HepG2 (cell line): ENCODE measurements around the gene CRISPLD2. TPM values are rescaled to one million over a fixed set of nuclear protein-coding genes. Genes with fewer than 3 reads are reported as not detected.
A peak's percentile ranks its signal among the peaks of the same experiment; 100 is the strongest.

Experiments
- CBX2 ChIP-seq, 2 experiments: fragments of 200-600 bp in 1 of 2; sonication (generic); formaldehyde crosslinking in 1 of 2; IDR thresholded peaks; 2 replicates each; pipeline versions ENCODE4 v1.7.0 to v1.8.1; 2018 to 2022; ENCODE audit warnings: low read depth in 2 of 2, low read length in 1 of 2, mild to moderate bottlenecking in 1 of 2, missing genetic modification reagents in 1 of 2
- CCAR2 ChIP-seq: fragments of 200-400 bp; formaldehyde crosslinking; optimal IDR thresholded peaks from 2 replicates; pipeline ENCODE3; 2018; ENCODE audit warnings: low read depth, mild to moderate bottlenecking, low read length, moderate library complexity
- DR1 ChIP-seq: sonication (generic); formaldehyde crosslinking; IDR thresholded peaks from 2 replicates; pipeline ENCODE4 v1.8.0; 2021; ENCODE audit warnings: mild to moderate bottlenecking, missing genetic modification reagents, inconsistent platforms
- GATAD1 ChIP-seq: IDR thresholded peaks from 2 replicates; pipeline ENCODE4 v1.6.1; 2016; ENCODE audit warnings: missing genetic modification reagents, missing compliant biosample characterization
- MIER2 ChIP-seq: IDR thresholded peaks from 2 replicates; pipeline ENCODE4 v1.6.1; 2016; ENCODE audit warnings: missing biosample characterization, missing genetic modification reagents
- NR2F1 ChIP-seq, 2 experiments: fragments of 450-650 bp in 1 of 2; formaldehyde crosslinking in 1 of 2; IDR thresholded peaks; 2 replicates each; pipeline versions ENCODE4 v1.5.0 to v1.6.1; 2016 to 2020; ENCODE audit warnings: mild to moderate bottlenecking in 1 of 2, missing compliant biosample characterization in 1 of 2, missing genetic modification reagents in 1 of 2, moderate library complexity in 1 of 2
- PHF20 ChIP-seq: sonication (generic); formaldehyde crosslinking; IDR thresholded peaks from 2 replicates; pipeline ENCODE4 v1.5.0; 2020; ENCODE audit warnings: mild to moderate bottlenecking, missing genetic modification reagents
- PLRG1 ChIP-seq: fragments of 450-650 bp; conservative IDR thresholded peaks from 2 replicates; pipeline ENCODE4 v1.6.1; 2016
- RFXANK ChIP-seq: IDR thresholded peaks from 2 replicates; pipeline ENCODE4 v1.6.1; 2016
- SMARCE1 ChIP-seq: fragments of 450-650 bp; IDR thresholded peaks from 2 replicates; pipeline ENCODE4 v1.6.1; 2017; ENCODE audit warnings: borderline replicate concordance
- SRSF1 ChIP-seq: fragments of 200-400 bp; formaldehyde crosslinking; optimal IDR thresholded peaks from 2 replicates; pipeline ENCODE3; 2017; ENCODE audit warnings: mild to moderate bottlenecking, low read depth, low read length, moderate library complexity
- ZBTB1 ChIP-seq: sonication (generic); formaldehyde crosslinking; IDR thresholded peaks from 2 replicates; pipeline ENCODE4 v1.4.0; 2020; ENCODE audit warnings: missing genetic modification reagents, borderline replicate concordance
- ZBTB7B ChIP-seq: sonication (generic); formaldehyde crosslinking; IDR thresholded peaks from 2 replicates; pipeline ENCODE4 v1.4.0; 2020; ENCODE audit warnings: missing genetic modification reagents
- ZNF12 ChIP-seq: sonication (generic); formaldehyde crosslinking; IDR thresholded peaks from 2 replicates; pipeline ENCODE4 v1.5.0; 2020; ENCODE audit warnings: missing genetic modification reagents
- ZNF441 ChIP-seq: sonication (generic); formaldehyde crosslinking; IDR thresholded peaks from 2 replicates; pipeline ENCODE4 v1.7.0; 2021; ENCODE audit warnings: missing genetic modification reagents, borderline replicate concordance
- ZNF567 ChIP-seq: sonication (generic); formaldehyde crosslinking; IDR thresholded peaks from 2 replicates; pipeline ENCODE4 v1.8.1; 2023; ENCODE audit warnings: mild to moderate bottlenecking, missing genetic modification reagents, borderline replicate concordance
- ZNF644 ChIP-seq: IDR thresholded peaks from 2 replicates; pipeline ENCODE4 v1.6.1; 2016; ENCODE audit warnings: low read depth
- ZNF652 ChIP-seq: IDR thresholded peaks from 2 replicates; pipeline ENCODE4 v1.6.1; 2016; ENCODE audit warnings: low read depth, borderline replicate concordance
- ZSCAN9 ChIP-seq: IDR thresholded peaks from 2 replicates; pipeline ENCODE4 v1.6.1; 2016; ENCODE audit warnings: borderline replicate concordance
- polyA plus RNA-seq, 8 experiments: library from polyadenylated mRNA; depleted of rRNA in 3 of 8; stranded (reverse) in 7 of 8; unstranded in 1 of 8; fragments of >200 nt; fragmentation: Illumina TruSeq in 4 of 8; extraction: Trizol in 4 of 8; gene quantifications; 2 replicates each; pipeline versions ENCODE4 v1.2.1 to v1.2.3, GENCODE V29; 2011 to 2016; ENCODE audit warnings: low read depth in 4 of 8, missing spikeins in 1 of 8, mixed read lengths in 1 of 8; ENCODE audit not compliant: insufficient read depth in 1 of 8
- total RNA-seq, 5 experiments: library from RNA; depleted of rRNA; stranded (reverse); fragments of >200 nt; fragmentation: Illumina TruSeq; extraction: Trizol; gene quantifications; 2 replicates each; pipeline ENCODE4 v1.2.3, GENCODE V29; 2016; ENCODE audit warnings: low read depth in 1 of 5
- TF ChIP-seq, protein P1 (sequence below): sonication (generic); formaldehyde crosslinking; IDR thresholded peaks from 2 replicates; pipeline ENCODE4 v1.4.0; 2020; ENCODE audit warnings: missing genetic modification reagents
- TF ChIP-seq, protein P2 (sequence below): IDR thresholded peaks from 2 replicates; pipeline ENCODE4 v1.6.1; 2016; ENCODE audit warnings: mild to moderate bottlenecking, missing biosample characterization, missing genetic modification reagents
- TF ChIP-seq, protein P3 (sequence below): IDR thresholded peaks from 2 replicates; pipeline ENCODE4 v1.6.1; 2016; ENCODE audit warnings: low read depth
- TF ChIP-seq, protein P4 (sequence below): sonication (generic); formaldehyde crosslinking; IDR thresholded peaks from 2 replicates; pipeline ENCODE4 v1.5.0; 2020; ENCODE audit warnings: missing genetic modification reagents
- TF ChIP-seq, protein P5 (sequence below): sonication (generic); formaldehyde crosslinking; IDR thresholded peaks from 2 replicates; pipeline ENCODE4 v1.5.1; 2020; ENCODE audit warnings: missing genetic modification reagents, mild to moderate bottlenecking, borderline replicate concordance

Gene CRISPLD2
- total and polyA plus RNA-seq, 2 of the 13 experiments (the other 11 are each of a cell fraction or from before 2014, with no cell fraction given), result 0.04 to 0.31 TPM

DNA sequence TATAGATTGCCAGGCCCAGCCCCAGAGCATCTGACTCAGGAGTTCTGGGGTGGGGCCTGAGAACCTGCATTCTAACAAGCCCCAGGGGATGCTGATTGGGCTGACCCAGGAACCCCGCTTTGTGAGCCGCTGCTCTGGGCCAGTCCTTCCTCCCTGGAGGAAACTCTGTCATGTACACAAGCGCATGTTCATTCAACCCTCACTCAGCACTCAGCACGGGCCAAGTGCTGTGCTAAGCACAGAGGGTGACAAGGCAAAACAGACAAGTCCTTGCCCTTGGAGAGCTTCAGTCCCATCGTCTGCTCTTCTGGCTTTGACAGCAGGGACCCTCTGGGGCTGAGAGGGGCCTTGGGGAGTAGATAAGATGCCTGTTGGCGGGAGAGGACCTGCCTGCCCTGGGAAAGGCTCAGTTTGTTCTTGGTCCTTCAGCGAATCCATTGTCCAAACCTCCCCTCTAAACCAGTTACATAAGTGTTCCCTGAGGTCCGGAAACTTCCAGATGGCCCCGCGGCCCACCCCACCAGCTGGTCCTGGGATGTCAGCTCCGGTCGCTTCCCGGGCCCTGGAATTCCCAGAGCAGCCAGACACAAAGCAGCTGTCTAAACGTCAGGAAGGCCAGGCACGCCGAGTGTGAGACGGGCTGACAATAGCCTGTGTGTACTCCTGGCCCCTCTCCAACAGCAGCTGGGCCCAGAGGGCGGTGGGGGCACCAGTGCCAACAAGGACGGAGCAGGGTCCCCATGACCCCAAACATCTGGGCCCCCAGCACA, 102.8 kb downstream of the CRISPLD2 start (continued):
- no peak for TF ChIP-seq ZSCAN9 (CRISPR knock-in tag)
- TF ChIP-seq, protein P1, sequence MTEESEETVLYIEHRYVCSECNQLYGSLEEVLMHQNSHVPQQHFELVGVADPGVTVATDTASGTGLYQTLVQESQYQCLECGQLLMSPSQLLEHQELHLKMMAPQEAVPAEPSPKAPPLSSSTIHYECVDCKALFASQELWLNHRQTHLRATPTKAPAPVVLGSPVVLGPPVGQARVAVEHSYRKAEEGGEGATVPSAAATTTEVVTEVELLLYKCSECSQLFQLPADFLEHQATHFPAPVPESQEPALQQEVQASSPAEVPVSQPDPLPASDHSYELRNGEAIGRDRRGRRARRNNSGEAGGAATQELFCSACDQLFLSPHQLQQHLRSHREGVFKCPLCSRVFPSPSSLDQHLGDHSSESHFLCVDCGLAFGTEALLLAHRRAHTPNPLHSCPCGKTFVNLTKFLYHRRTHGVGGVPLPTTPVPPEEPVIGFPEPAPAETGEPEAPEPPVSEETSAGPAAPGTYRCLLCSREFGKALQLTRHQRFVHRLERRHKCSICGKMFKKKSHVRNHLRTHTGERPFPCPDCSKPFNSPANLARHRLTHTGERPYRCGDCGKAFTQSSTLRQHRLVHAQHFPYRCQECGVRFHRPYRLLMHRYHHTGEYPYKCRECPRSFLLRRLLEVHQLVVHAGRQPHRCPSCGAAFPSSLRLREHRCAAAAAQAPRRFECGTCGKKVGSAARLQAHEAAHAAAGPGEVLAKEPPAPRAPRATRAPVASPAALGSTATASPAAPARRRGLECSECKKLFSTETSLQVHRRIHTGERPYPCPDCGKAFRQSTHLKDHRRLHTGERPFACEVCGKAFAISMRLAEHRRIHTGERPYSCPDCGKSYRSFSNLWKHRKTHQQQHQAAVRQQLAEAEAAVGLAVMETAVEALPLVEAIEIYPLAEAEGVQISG (CRISPR knock-in tag), result no peak
- TF ChIP-seq CBX2 (IDR thresholded peaks at IDR 0.05; ENCODE audit: low read depth, low read length), result no peak
- no peak for TF ChIP-seq CBX2 (CRISPR knock-in tag; IDR thresholded peaks at IDR 0.05; ENCODE audit: low read depth)
- peak; percentile 49; the same call in 1 of the 2 replicates for TF ChIP-seq ZBTB7B
- TF ChIP-seq ZNF12, result no peak
- TF ChIP-seq ZNF567, result no peak
- TF ChIP-seq, protein P2, sequence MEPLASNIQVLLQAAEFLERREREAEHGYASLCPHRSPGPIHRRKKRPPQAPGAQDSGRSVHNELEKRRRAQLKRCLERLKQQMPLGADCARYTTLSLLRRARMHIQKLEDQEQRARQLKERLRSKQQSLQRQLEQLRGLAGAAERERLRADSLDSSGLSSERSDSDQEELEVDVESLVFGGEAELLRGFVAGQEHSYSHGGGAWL (CRISPR knock-in tag), result no peak
- no peak for TF ChIP-seq GATAD1 (CRISPR knock-in tag)
- peak; percentile 60 for TF ChIP-seq SRSF1
- no peak for TF ChIP-seq NR2F1 (CRISPR knock-in tag; IDR thresholded peaks at IDR 0.05)
- TF ChIP-seq, protein P3, sequence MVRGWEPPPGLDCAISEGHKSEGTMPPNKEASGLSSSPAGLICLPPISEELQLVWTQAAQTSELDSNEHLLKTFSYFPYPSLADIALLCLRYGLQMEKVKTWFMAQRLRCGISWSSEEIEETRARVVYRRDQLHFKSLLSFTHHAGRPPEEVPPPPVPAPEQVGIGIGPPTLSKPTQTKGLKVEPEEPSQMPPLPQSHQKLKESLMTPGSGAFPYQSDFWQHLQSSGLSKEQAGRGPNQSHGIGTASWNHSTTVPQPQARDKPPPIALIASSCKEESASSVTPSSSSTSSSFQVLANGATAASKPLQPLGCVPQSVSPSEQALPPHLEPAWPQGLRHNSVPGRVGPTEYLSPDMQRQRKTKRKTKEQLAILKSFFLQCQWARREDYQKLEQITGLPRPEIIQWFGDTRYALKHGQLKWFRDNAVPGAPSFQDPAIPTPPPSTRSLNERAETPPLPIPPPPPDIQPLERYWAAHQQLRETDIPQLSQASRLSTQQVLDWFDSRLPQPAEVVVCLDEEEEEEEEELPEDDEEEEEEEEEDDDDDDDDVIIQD (CRISPR knock-in tag), result no peak
- TF ChIP-seq ZNF652, result no peak
- no peak for TF ChIP-seq RFXANK (CRISPR knock-in tag)
- no peak for TF ChIP-seq CCAR2
- no peak for TF ChIP-seq PLRG1
- no peak for TF ChIP-seq ZNF441 (CRISPR knock-in tag)
- TF ChIP-seq, protein P4, sequence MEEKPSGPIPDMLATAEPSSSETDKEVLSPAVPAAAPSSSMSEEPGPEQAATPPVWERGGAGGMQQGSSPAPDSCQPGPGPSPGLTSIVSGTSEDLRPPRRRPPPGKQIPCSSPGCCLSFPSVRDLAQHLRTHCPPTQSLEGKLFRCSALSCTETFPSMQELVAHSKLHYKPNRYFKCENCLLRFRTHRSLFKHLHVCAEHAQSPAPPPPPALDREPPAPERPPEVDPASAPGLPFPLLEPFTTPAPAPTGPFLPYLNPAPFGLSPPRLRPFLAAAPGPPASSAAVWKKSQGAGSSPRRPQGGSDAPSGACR (CRISPR knock-in tag), result no peak
- TF ChIP-seq ZBTB1 (CRISPR knock-in tag), result no peak
- TF ChIP-seq MIER2, result no peak
- no peak for TF ChIP-seq PHF20
- TF ChIP-seq SMARCE1, result no peak
- TF ChIP-seq, protein P5, sequence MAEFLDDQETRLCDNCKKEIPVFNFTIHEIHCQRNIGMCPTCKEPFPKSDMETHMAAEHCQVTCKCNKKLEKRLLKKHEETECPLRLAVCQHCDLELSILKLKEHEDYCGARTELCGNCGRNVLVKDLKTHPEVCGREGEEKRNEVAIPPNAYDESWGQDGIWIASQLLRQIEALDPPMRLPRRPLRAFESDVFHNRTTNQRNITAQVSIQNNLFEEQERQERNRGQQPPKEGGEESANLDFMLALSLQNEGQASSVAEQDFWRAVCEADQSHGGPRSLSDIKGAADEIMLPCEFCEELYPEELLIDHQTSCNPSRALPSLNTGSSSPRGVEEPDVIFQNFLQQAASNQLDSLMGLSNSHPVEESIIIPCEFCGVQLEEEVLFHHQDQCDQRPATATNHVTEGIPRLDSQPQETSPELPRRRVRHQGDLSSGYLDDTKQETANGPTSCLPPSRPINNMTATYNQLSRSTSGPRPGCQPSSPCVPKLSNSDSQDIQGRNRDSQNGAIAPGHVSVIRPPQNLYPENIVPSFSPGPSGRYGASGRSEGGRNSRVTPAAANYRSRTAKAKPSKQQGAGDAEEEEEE (CRISPR knock-in tag), result no peak
- no peak for TF ChIP-seq ZNF644 (CRISPR knock-in tag)
- no peak for TF ChIP-seq DR1 (CRISPR knock-in tag)
